ENCODE results near the gene ICE1. TPM values are rescaled to one million over a fixed set of nuclear protein-coding genes. Genes with fewer than 3 reads are reported as not detected.

Gene ICE1
- total RNA-seq, 1 experiment from 2014 or later: 48.9 TPM

- no peaks in the 10 kb centered on the region for H3K36me3 Mint-ChIP-seq
- peaks cover 3% of the 10 kb centered on the region; the same call in 1 of the 2 replicates for H3K9me3 Mint-ChIP-seq
- DNase-seq (ENCODE audit: low spot score) (no peak), ATAC-seq (no peak)
- peaks cover 29% of the 10 kb centered on the region for H3K27me3 Mint-ChIP-seq (ENCODE audit: low read depth)
- CTCF ChIA-PET: no interaction called here
- H3K27ac Mint-ChIP-seq: no peak overlapping the region
- POLR2A ChIA-PET: no interaction called here
- H3K4me3 Mint-ChIP-seq: no peak overlapping the region
- no peak for TF ChIP-seq PRDM15 (CRISPR knock-in tag; IDR thresholded peaks at IDR 0.05)
- no peak for TF ChIP-seq NR3C1 (CRISPR knock-in tag; conservative IDR thresholded peaks at IDR 0.05; ENCODE audit: low read depth)
- TF ChIP-seq OVOL2 (CRISPR knock-in tag; IDR thresholded peaks at IDR 0.05; ENCODE audit: borderline replicate concordance): no peak
- no peak for TF ChIP-seq RORB (CRISPR knock-in tag; IDR thresholded peaks at IDR 0.05)
- TF ChIP-seq ZNF232 (CRISPR knock-in tag; IDR thresholded peaks at IDR 0.05): no peak
- no peak for TF ChIP-seq TEAD4 (CRISPR knock-in tag; IDR thresholded peaks at IDR 0.05)
- H3K4me1 Mint-ChIP-seq: peaks cover 31% of the 10 kb centered on the region
These were observed 111.9 kb downstream of the ICE1 start for GRCh38 chr5:5534333-5534732.

DNA sequence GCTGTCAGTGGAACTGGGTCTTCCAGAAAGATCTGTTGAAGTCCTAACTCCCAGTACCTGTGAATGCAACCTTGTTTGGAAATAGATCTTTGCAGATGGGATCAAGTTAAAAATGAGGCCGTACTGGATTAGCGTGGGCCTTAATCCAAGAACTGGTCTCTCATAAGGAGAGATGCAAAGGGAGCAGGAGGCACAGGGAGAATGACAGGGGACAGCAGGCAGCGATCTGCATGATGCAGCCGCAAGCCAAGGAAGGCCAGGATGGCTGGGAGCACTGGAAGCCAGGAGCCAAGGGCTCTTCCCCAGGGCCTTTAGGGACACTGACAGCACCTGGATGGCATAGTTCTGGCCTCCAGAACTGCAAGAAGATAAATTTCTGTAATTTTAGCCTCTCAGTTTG, 114.4 kb downstream of the ICE1 start:
- ChIA-PET CTCF (no interaction called here), POLR2A (no interaction called here)
- DNase-seq (ENCODE audit: low spot score): no peak
- Mint-ChIP-seq H3K36me3 (no peaks in the 10 kb centered on the region; the same call in 1 of the 2 replicates), H3K4me3 (no peak overlapping the region), H3K27ac (no peak overlapping the region), H3K9me3 (peaks cover 11% of the 10 kb centered on the region), H3K4me1 (peaks cover 32% of the 10 kb centered on the region), H3K27me3 (ENCODE audit: low read depth) (peaks cover 27% of the 10 kb centered on the region)
- ATAC-seq: no peak
- TF ChIP-seq TCF7 (CRISPR knock-in tag; IDR thresholded peaks at IDR 0.05; ENCODE audit: low read depth): no peak
- no peak for TF ChIP-seq TP53 (CRISPR knock-in tag; IDR thresholded peaks at IDR 0.05)
- no peak for TF ChIP-seq ZSCAN18 (CRISPR knock-in tag; IDR thresholded peaks at IDR 0.05)
- TF ChIP-seq RORB (CRISPR knock-in tag; IDR thresholded peaks at IDR 0.05): no peak
- TF ChIP-seq ZNF121 (CRISPR knock-in tag; IDR thresholded peaks at IDR 0.05): no peak
- TF ChIP-seq ZNF671 (CRISPR knock-in tag; IDR thresholded peaks at IDR 0.05): no peak
- TF ChIP-seq ETV6 (CRISPR knock-in tag; IDR thresholded peaks at IDR 0.05): no peak
- no peak for TF ChIP-seq USF2 (CRISPR knock-in tag; IDR thresholded peaks at IDR 0.05)
- TF ChIP-seq, protein P1, sequence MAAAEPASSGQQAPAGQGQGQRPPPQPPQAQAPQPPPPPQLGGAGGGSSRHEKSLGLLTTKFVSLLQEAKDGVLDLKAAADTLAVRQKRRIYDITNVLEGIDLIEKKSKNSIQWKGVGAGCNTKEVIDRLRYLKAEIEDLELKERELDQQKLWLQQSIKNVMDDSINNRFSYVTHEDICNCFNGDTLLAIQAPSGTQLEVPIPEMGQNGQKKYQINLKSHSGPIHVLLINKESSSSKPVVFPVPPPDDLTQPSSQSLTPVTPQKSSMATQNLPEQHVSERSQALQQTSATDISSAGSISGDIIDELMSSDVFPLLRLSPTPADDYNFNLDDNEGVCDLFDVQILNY (CRISPR knock-in tag; IDR thresholded peaks at IDR 0.05): no peak
- TF ChIP-seq RELA (CRISPR knock-in tag; IDR thresholded peaks at IDR 0.05; ENCODE audit: borderline replicate concordance): no peak
- TF ChIP-seq, protein P2, sequence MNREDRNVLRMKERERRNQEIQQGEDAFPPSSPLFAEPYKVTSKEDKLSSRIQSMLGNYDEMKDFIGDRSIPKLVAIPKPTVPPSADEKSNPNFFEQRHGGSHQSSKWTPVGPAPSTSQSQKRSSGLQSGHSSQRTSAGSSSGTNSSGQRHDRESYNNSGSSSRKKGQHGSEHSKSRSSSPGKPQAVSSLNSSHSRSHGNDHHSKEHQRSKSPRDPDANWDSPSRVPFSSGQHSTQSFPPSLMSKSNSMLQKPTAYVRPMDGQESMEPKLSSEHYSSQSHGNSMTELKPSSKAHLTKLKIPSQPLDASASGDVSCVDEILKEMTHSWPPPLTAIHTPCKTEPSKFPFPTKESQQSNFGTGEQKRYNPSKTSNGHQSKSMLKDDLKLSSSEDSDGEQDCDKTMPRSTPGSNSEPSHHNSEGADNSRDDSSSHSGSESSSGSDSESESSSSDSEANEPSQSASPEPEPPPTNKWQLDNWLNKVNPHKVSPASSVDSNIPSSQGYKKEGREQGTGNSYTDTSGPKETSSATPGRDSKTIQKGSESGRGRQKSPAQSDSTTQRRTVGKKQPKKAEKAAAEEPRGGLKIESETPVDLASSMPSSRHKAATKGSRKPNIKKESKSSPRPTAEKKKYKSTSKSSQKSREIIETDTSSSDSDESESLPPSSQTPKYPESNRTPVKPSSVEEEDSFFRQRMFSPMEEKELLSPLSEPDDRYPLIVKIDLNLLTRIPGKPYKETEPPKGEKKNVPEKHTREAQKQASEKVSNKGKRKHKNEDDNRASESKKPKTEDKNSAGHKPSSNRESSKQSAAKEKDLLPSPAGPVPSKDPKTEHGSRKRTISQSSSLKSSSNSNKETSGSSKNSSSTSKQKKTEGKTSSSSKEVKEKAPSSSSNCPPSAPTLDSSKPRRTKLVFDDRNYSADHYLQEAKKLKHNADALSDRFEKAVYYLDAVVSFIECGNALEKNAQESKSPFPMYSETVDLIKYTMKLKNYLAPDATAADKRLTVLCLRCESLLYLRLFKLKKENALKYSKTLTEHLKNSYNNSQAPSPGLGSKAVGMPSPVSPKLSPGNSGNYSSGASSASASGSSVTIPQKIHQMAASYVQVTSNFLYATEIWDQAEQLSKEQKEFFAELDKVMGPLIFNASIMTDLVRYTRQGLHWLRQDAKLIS (CRISPR knock-in tag; IDR thresholded peaks at IDR 0.05; ENCODE audit: borderline replicate concordance): no peak
- TF ChIP-seq NFYB (CRISPR knock-in tag; conservative IDR thresholded peaks at IDR 0.05; ENCODE audit: low read depth): no peak
- no peak for TF ChIP-seq HMGA2 (CRISPR knock-in tag; IDR thresholded peaks at IDR 0.05)
- TF ChIP-seq, protein P3, sequence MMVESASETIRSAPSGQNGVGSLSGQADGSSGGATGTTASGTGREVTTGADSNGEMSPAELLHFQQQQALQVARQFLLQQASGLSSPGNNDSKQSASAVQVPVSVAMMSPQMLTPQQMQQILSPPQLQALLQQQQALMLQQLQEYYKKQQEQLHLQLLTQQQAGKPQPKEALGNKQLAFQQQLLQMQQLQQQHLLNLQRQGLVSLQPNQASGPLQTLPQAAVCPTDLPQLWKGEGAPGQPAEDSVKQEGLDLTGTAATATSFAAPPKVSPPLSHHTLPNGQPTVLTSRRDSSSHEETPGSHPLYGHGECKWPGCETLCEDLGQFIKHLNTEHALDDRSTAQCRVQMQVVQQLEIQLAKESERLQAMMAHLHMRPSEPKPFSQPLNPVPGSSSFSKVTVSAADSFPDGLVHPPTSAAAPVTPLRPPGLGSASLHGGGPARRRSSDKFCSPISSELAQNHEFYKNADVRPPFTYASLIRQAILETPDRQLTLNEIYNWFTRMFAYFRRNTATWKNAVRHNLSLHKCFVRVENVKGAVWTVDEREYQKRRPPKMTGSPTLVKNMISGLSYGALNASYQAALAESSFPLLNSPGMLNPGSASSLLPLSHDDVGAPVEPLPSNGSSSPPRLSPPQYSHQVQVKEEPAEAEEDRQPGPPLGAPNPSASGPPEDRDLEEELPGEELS (CRISPR knock-in tag; IDR thresholded peaks at IDR 0.05): no peak
- TF ChIP-seq, protein P4, sequence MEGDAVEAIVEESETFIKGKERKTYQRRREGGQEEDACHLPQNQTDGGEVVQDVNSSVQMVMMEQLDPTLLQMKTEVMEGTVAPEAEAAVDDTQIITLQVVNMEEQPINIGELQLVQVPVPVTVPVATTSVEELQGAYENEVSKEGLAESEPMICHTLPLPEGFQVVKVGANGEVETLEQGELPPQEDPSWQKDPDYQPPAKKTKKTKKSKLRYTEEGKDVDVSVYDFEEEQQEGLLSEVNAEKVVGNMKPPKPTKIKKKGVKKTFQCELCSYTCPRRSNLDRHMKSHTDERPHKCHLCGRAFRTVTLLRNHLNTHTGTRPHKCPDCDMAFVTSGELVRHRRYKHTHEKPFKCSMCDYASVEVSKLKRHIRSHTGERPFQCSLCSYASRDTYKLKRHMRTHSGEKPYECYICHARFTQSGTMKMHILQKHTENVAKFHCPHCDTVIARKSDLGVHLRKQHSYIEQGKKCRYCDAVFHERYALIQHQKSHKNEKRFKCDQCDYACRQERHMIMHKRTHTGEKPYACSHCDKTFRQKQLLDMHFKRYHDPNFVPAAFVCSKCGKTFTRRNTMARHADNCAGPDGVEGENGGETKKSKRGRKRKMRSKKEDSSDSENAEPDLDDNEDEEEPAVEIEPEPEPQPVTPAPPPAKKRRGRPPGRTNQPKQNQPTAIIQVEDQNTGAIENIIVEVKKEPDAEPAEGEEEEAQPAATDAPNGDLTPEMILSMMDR (IDR thresholded peaks at IDR 0.05): no peak
- no peak for TF ChIP-seq NR3C1 (CRISPR knock-in tag; conservative IDR thresholded peaks at IDR 0.05; ENCODE audit: low read depth)
- TF ChIP-seq OVOL2 (CRISPR knock-in tag; IDR thresholded peaks at IDR 0.05; ENCODE audit: borderline replicate concordance): no peak

All from WTC11 (cell line).